ENCODE results near the gene GRIK3.
"Not testable (repeated sequence)": the region's sequence is repeated elsewhere in the genome, so short reads cannot be mapped to it uniquely, and the experiment has no call there.

The GRIK3 gene

GRCh38 chr1:36919491-36920145 is 114.7 kb downstream of the GRIK3 start:
- peaks cover 8% of the 10 kb centered on the region for H3K9me3 Mint-ChIP-seq
- peaks cover 20% of the 10 kb centered on the region for H3K27me3 Mint-ChIP-seq
- no peaks in the 10 kb centered on the region for H3K36me3 Mint-ChIP-seq
- DNase-seq (ENCODE audit: low spot score in 2 of 2) (no peak), ATAC-seq (ENCODE audit: low read depth) (no peak)
- H3K4me3 Mint-ChIP-seq: no peak overlapping the region
- no peak overlapping the region for H3K27ac Mint-ChIP-seq
- no peaks in the 10 kb centered on the region for H3K4me1 Mint-ChIP-seq

DNA sequence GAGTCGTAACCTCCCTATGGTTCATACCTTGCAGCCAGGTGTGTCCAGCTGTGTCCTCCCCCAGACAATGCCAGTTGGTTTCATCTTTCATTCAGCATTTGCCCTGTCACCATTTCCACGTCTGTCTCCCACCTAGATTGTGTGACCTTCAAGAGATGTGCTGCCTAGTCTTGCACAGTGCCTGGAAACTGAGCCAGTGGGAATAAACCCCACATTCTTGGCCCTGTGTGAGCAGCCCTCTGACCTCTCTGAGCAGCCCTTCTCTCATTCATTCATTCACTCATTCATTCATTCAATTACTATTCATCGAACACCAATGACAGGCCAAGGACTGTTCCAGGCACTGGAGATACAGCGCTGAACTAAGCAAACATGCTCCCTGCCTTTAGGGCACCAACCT is 115.7 kb downstream of the GRIK3 start:
- Mint-ChIP-seq H3K27ac (no peak overlapping the region), H3K4me1 (no peaks in the 10 kb centered on the region), H3K9me3 (peaks cover 8% of the 10 kb centered on the region), H3K27me3 (peaks cover 20% of the 10 kb centered on the region), H3K36me3 (no peaks in the 10 kb centered on the region), H3K4me3 (no peak overlapping the region)
- DNase-seq (ENCODE audit: low spot score in 2 of 2) (no peak), ATAC-seq (ENCODE audit: low read depth) (no peak)

- H3K9me3 Mint-ChIP-seq; DNase-seq (ENCODE audit: low spot score in 2 of 2); ATAC-seq (ENCODE audit: low read depth); H3K36me3 Mint-ChIP-seq; H3K27ac Mint-ChIP-seq; H3K4me1 Mint-ChIP-seq; H3K4me3 Mint-ChIP-seq: not testable (repeated sequence)
- H3K27me3 Mint-ChIP-seq: peaks cover 22% of the 10 kb centered on the region
These were observed 117.8 kb downstream of the GRIK3 start for GRCh38 chr1:36916542-36916941.

- H3K27me3 Mint-ChIP-seq: peaks cover 14% of the 10 kb centered on the region
- no peaks in the 10 kb centered on the region for H3K4me1 Mint-ChIP-seq
- H3K36me3 Mint-ChIP-seq: no peaks in the 10 kb centered on the region
- H3K27ac Mint-ChIP-seq: no peak overlapping the region
- no peak for DNase-seq (ENCODE audit: low spot score in 2 of 2)
- H3K9me3 Mint-ChIP-seq: peaks cover 8% of the 10 kb centered on the region
- ATAC-seq (ENCODE audit: low read depth): no peak
- no peak overlapping the region for H3K4me3 Mint-ChIP-seq
These were observed 120.7 kb downstream of the GRIK3 start for GRCh38 chr1:36913484-36914060.

DNA sequence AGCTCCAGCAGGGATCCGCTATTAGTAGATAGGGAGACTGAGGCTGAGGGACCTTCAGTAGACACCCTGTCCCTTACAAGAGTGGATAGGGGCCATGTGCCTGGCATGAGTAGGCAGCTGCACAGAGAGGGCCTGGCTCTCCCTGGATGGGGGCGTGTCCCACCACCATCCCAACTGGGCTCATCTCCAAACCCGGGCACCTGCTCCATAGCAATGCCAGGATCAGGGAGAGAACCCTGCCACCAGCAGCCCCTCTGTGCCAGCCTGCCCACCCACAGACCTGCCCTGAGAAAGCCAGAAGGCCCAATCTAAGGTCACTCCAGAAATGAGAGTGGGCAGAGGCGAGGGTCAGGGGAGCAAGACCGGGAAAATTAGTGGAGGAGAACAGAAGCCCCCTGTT is 121.3 kb downstream of the GRIK3 start:
- H3K4me3 Mint-ChIP-seq: no peak overlapping the region
- H3K27me3 Mint-ChIP-seq: peaks cover 16% of the 10 kb centered on the region
- H3K4me1 Mint-ChIP-seq: no peaks in the 10 kb centered on the region
- DNase-seq (ENCODE audit: low spot score in 2 of 2) (peak in 1 of 2 donors; percentile 0), ATAC-seq (ENCODE audit: low read depth) (no peak)
- H3K36me3 Mint-ChIP-seq: no peaks in the 10 kb centered on the region
- peaks cover 8% of the 10 kb centered on the region for H3K9me3 Mint-ChIP-seq
- H3K27ac Mint-ChIP-seq: no peak overlapping the region

DNA sequence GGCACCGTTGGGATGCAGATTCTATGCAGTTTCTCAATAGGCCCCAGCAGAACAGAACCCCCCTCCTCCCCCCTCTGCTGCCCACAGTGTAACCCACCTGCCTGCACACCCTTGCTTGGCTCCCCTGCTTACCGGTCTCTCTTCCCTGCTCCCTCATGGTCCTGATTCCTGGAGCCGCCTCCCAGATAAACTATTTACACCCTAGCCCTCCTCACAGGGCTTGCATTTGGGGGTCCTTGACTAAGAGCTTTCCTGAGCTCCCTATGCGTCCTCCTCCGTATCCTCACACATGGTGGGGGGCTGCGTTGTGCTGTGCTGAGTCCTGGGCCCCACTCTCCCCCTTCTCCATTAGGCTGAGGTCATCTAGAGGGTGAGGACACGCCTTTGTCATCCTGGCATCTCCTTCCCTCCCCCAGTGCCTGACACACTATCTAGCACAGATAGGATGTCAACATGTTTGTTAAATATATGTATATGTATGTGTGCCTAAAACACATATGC is 121.9 kb downstream of the GRIK3 start:
- H3K4me3 Mint-ChIP-seq: no peak overlapping the region
- ATAC-seq (ENCODE audit: low read depth) (no peak), DNase-seq (ENCODE audit: low spot score in 2 of 2) (peak in 1 of 2 donors; percentile 2)
- no peaks in the 10 kb centered on the region for H3K36me3 Mint-ChIP-seq
- H3K27ac Mint-ChIP-seq: no peak overlapping the region
- no peaks in the 10 kb centered on the region for H3K4me1 Mint-ChIP-seq
- peaks cover 16% of the 10 kb centered on the region for H3K27me3 Mint-ChIP-seq
- peaks cover 8% of the 10 kb centered on the region for H3K9me3 Mint-ChIP-seq

DNA sequence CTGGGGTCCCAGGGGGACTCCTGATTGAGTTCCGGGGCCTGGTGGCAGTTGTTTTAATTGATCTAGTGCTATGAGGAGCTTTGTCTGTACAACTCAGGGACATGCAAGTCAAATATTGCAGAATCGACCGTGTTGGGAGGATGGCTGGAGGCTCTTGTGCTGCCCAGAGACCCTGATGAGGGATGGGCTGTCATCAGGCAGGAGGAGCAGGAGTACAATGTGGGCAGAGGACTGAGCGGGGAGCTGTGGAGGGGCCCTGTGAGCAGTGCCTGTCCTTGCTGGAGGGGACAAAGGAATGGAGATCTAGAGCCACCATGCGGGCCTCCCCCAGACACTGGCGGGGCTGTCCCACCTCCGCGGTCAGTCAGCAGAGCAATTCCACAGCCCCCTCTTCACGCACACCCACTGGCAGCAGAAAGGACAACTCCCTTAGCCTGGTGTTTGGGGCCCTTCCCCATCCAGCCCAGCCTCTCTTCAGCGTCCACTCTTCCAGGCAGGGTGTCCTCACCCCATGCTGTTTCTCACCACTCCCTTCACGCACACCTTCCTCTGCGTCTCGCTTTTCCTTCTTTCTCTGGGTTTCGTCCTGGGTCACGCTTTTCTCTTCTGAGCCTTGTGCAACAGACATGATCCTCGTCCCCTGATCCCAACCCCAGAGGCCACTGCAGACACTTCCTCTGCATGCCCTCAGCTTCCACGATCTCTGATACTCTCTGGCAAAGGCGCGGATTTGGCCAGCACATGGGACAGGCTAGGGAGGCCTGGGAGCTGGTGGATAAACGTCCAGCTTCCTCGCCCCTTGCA is 122.6 kb downstream of the GRIK3 start:
- DNase-seq (ENCODE audit: low spot score in 2 of 2) (peak in 1 of 2 donors; percentile 1), ATAC-seq (ENCODE audit: low read depth) (no peak)
- no peak overlapping the region for H3K27ac Mint-ChIP-seq
- H3K4me1 Mint-ChIP-seq: no peaks in the 10 kb centered on the region
- no peaks in the 10 kb centered on the region for H3K36me3 Mint-ChIP-seq
- H3K9me3 Mint-ChIP-seq: peaks cover 8% of the 10 kb centered on the region
- H3K4me3 Mint-ChIP-seq: no peak overlapping the region
- peaks cover 19% of the 10 kb centered on the region for H3K27me3 Mint-ChIP-seq

- H3K4me1 Mint-ChIP-seq: no peaks in the 10 kb centered on the region
- H3K4me3 Mint-ChIP-seq: no peak overlapping the region
- peaks cover 8% of the 10 kb centered on the region for H3K9me3 Mint-ChIP-seq
- DNase-seq (ENCODE audit: low spot score in 2 of 2): no peak
- no peak overlapping the region for H3K27ac Mint-ChIP-seq
- H3K27me3 Mint-ChIP-seq: peaks cover 19% of the 10 kb centered on the region
- ATAC-seq (ENCODE audit: low read depth): no peak
- H3K36me3 Mint-ChIP-seq: no peaks in the 10 kb centered on the region
These were observed 123.3 kb downstream of the GRIK3 start for GRCh38 chr1:36910886-36911540.

DNA sequence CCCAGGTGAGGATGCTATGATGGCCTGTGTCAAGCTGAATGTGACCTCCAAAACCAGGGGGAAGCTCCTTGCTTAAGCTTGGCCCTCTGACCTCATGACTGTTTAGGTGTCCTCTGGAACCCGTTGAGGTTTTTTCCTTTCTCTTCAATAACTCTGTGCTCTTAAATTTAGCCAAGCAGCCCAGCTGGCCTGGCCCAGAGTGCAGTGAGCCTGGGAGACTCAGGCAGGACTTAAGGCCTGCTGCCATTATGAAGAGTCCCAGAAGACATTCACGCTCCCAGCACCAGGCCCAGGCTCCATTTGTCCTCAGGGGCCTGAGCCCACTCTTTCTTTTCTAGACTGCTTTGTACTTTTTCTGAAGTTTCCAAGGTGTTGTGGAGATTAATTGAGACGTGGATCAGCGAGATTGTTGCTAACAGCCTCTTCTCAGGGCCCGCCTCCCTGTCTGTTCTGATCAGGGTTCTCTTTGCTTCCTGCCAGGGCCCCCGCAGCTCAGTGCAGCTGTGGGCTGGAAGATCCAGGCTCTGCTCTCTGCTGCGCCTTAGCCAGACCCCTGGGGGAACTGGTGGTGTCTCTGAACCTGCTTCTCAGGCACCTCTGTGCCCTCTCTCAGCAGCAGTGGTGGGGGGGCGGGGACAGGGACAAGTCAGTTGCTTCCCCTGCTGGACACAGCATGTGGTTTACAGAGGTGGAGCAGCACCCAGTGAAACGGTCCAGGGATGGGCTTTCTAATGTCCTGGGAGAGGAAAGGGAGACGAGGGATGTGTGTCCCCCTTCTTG is 124.2 kb downstream of the GRIK3 start:
- Mint-ChIP-seq H3K27me3 (peaks cover 19% of the 10 kb centered on the region), H3K27ac (no peak overlapping the region)

GRCh38 chr1:36909359-36909758 is 125.0 kb downstream of the GRIK3 start:
- H3K36me3 Mint-ChIP-seq; H3K4me1 Mint-ChIP-seq; H3K4me3 Mint-ChIP-seq; H3K9me3 Mint-ChIP-seq; H3K27ac Mint-ChIP-seq; ATAC-seq (ENCODE audit: low read depth); DNase-seq (ENCODE audit: low spot score in 2 of 2): not testable (repeated sequence)
- H3K27me3 Mint-ChIP-seq: peaks cover 19% of the 10 kb centered on the region

More for the DNA sequence above, 124.2 kb downstream of the GRIK3 start:
- Mint-ChIP-seq H3K9me3 (peaks cover under 1% of the 10 kb centered on the region), H3K4me1 (no peaks in the 10 kb centered on the region), H3K36me3 (no peaks in the 10 kb centered on the region), H3K4me3 (no peak overlapping the region)
- DNase-seq (ENCODE audit: low spot score in 2 of 2) (no peak), ATAC-seq (ENCODE audit: low read depth) (no peak)

DNA sequence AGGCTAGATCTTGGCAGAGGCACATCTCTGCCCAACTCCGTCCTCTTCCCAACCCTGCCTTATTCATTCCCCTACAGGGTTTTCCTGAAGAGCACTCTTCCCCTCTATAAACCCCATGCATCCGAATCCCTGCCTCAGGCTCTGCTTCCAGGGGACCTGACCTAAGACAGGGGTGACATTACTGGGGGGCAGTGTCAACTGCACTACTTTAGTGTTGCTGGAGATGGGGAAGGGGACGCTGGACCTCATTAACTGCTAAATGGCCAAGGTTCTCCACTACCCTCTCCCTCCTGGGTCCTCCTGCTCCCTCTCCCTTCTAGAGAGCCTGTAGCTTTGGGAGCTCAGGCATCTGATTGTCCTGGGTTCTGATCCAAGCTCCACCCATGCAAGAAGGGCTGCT is 126.2 kb downstream of the GRIK3 start:
- Mint-ChIP-seq H3K36me3 (peaks cover 2% of the 10 kb centered on the region), H3K4me1 (no peaks in the 10 kb centered on the region), H3K27ac (no peak overlapping the region), H3K27me3 (peaks cover 19% of the 10 kb centered on the region), H3K4me3 (no peak overlapping the region), H3K9me3 (no peaks in the 10 kb centered on the region)
- ATAC-seq (ENCODE audit: low read depth) (no peak), DNase-seq (ENCODE audit: low spot score in 2 of 2) (no peak)

DNA sequence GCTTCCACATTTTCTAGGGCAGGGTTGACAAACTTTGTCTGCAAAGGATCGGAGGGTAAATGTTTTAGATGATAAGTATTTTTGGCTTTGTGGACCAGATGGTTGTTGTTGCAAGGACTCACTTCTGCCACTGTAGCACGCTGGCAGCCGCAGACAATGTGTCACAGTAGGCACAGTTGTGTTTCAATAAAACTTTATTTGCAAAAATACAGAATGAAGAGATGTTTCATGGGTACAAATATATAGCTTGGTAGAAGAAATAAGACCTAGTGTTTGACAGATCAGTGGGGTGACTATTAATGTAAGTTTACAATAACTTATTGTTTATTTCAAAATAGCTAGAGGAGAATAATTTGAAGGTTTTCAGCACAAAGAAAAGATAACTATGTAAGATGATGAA is 127.8 kb downstream of the GRIK3 start:
- no peak for ATAC-seq (ENCODE audit: low read depth)
- H3K27ac Mint-ChIP-seq: no peak overlapping the region
- peaks cover 18% of the 10 kb centered on the region for H3K27me3 Mint-ChIP-seq
- H3K9me3 Mint-ChIP-seq: peaks cover 7% of the 10 kb centered on the region
- no peaks in the 10 kb centered on the region for H3K4me1 Mint-ChIP-seq
- no peak for DNase-seq (ENCODE audit: low spot score in 2 of 2)
- no peak overlapping the region for H3K4me3 Mint-ChIP-seq
- peaks cover 7% of the 10 kb centered on the region for H3K36me3 Mint-ChIP-seq

- no peak for DNase-seq (ENCODE audit: low spot score in 2 of 2)
- H3K27ac Mint-ChIP-seq: peak overlapping the region; percentile 17
- peaks cover 9% of the 10 kb centered on the region for H3K36me3 Mint-ChIP-seq
- H3K9me3 Mint-ChIP-seq: peaks cover 8% of the 10 kb centered on the region
- no peak for ATAC-seq (ENCODE audit: low read depth)
- H3K4me3 Mint-ChIP-seq: no peak overlapping the region
- no peaks in the 10 kb centered on the region for H3K4me1 Mint-ChIP-seq
- peaks cover 16% of the 10 kb centered on the region for H3K27me3 Mint-ChIP-seq
These were observed 128.4 kb downstream of the GRIK3 start for GRCh38 chr1:36905941-36906340.
